T-helper 1 cell treated with Interleukin-12 subunit alpha and Interleukin-12 subunit beta and Interleukin-4 antibody, amounts not matched to agents 30 μg/mL and 1 μg/mL, for 36 hours (primary cell): ENCODE results near the gene AKIRIN2.

Source experiments
- H3K27ac Mint-ChIP-seq: one replicate; pipeline ENCODE4 v1.8.0; 2021; ENCODE audit warnings: mild to moderate bottlenecking, mixed read lengths
- H3K27me3 Mint-ChIP-seq: one replicate; pipeline ENCODE4 v1.8.0; 2021; ENCODE audit warnings: low read depth, mixed read lengths
- H3K36me3 Mint-ChIP-seq: one replicate; pipeline ENCODE4 v1.8.0; 2021; ENCODE audit warnings: low read depth, mixed read lengths
- H3K4me1 Mint-ChIP-seq: one replicate; pipeline ENCODE4 v1.8.0; 2021; ENCODE audit warnings: low read depth, mixed read lengths
- H3K4me3 Mint-ChIP-seq: one replicate; pipeline ENCODE4 v1.8.0; 2021; ENCODE audit warnings: mild to moderate bottlenecking, moderate library complexity, mixed read lengths
- H3K9me3 Mint-ChIP-seq: one replicate; pipeline ENCODE4 v1.8.0; 2021; ENCODE audit warnings: mixed read lengths

The AKIRIN2 gene

DNA sequence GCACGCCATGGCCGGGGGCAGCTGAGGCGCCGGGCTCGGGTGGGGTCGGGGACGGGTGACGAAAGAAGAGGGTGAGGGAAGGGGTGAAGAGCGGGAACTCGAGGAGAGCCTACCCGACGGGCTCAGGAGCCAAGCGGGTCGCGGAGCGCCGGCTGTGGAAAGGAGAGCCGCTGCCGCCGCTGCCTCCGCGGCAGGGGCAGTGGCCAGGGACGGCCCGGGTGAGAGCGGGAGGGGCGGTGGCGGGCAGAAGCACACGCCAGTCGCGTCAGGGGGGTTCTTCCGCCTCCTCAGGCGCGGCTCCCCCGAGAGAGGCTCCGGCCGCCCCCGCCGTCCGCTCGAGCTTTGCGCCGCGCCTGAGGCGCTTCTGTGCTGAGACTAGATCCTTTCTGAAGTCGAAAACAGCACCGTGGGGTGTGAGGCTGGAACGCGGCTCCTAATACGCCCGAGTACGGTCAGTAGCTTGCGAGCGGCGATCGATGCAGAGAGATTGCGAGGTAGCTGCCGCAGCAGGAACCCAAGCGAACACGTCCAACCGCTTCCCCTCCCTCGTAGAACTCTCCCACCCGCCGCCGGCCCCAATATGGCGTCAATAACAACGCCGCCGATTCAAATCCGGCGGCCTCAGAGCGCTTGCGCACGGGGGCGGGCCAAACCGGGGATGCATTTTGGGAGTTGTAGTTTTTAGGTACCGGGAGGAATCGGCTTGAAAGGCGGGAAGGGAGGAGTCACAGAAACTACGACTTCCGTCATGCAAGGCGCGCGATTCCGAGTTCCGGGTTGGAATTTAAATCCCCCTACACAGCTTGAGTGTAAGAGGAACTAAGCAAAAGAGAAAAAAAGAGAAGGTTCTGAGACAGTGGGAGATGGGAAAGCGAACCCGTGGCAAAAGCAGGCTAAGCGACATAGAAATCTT, at the start of gene AKIRIN2:
Gene AKIRIN2 (minus strand): TSS at position 558 of the 913 bp plus-strand sequence. CDS start 549 bp downstream, at position 9.
- H3K4me1 Mint-ChIP-seq: peaks cover 38% of the 10 kb centered on the region
- H3K27ac Mint-ChIP-seq: peak within 1 kb of the TSS; percentile 97
- peak within 1 kb of the TSS; percentile 99 for H3K4me3 Mint-ChIP-seq
- peaks cover 15% of the 10 kb centered on the region for H3K36me3 Mint-ChIP-seq
- H3K27me3 Mint-ChIP-seq: no peaks in the 10 kb centered on the region
- H3K9me3 Mint-ChIP-seq: no peaks in the 10 kb centered on the region

DNA sequence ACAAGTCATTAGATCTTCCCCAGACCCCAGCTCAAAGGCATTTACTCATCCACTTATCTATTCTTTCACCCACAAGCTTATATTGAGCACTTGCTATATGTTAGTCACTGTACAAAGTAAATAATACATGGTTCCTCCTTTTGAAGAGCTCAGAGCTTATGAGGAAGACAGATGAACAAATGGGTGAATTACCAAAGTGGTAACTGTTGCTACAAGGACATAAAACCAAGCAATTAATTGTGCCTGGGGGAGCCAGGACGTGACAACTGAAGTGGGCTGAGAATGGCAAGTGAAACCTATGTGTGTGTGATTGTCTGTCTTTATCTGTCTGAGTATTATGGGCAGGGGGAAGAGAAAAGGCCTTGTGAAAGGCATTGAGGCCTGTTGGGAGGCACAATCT, 45.6 kb upstream of the AKIRIN2 start:
- Mint-ChIP-seq H3K4me3 (no peak overlapping the region), H3K36me3 (no peaks in the 10 kb centered on the region), H3K27me3 (peaks cover 4% of the 10 kb centered on the region), H3K27ac (no peak overlapping the region), H3K9me3 (peaks cover 4% of the 10 kb centered on the region), H3K4me1 (peaks cover 7% of the 10 kb centered on the region)

DNA sequence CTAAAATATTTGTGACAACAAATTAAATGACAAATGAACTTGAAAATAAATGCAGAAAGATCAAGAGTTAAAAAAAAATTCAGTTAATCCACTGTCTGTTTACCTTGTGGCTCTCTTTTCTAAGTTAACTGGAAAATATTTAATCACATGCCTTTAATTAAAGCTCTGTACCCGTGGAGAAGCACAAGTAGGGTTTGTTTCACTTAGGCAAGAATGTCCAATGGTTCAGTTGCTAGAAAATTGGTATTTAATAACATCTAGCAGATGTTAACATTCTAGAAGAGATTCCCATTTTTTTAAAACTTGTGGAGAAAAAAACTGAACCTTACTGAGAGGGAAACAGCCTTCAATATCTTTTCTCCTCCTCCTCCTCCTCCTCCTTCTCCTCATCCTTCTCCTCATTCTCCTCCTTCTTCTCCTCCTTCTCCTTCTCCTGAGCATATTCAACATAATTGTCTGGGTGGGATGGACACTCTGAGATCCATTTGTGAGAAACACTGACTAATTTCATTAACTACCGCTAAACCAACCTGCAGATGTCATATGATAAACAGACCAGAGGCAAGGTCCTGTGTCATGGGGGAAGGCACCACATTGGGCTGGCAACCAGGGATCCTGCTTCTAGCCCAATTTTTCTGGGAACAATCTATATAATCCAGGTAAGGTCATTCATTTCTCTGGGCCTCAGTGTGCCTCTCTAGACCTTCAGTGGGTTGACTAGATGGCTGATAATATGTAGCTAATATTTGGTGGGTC, 44.1 kb upstream of the AKIRIN2 start:
- Mint-ChIP-seq H3K4me1 (peaks cover 19% of the 10 kb centered on the region), H3K36me3 (peaks cover 5% of the 10 kb centered on the region), H3K9me3 (peaks cover 12% of the 10 kb centered on the region), H3K27me3 (peaks cover 4% of the 10 kb centered on the region), H3K4me3 (no peak overlapping the region), H3K27ac (no peak overlapping the region)

DNA sequence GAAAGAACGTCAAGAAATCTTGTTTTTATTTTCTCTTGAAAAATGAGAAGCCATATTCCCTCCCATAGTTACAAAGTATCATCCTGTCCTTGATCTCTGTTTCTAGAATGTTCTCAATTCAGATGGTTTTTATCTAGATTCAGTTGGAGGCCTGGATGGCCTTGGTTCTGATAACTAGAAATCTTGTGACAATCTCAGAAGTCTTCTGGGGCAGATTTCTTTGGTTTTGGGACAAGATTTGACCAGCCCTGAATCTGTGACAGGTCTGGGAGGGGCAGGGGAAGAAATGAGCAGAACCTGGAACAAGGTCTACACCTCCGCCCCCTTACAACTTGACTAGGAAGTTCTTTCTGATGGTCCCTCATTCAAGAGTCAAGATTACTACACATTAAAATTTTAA, 41.4 kb upstream of the AKIRIN2 start:
- peaks cover 4% of the 10 kb centered on the region for H3K27me3 Mint-ChIP-seq
- peaks cover 25% of the 10 kb centered on the region for H3K4me1 Mint-ChIP-seq
- peaks cover 9% of the 10 kb centered on the region for H3K36me3 Mint-ChIP-seq

DNA sequence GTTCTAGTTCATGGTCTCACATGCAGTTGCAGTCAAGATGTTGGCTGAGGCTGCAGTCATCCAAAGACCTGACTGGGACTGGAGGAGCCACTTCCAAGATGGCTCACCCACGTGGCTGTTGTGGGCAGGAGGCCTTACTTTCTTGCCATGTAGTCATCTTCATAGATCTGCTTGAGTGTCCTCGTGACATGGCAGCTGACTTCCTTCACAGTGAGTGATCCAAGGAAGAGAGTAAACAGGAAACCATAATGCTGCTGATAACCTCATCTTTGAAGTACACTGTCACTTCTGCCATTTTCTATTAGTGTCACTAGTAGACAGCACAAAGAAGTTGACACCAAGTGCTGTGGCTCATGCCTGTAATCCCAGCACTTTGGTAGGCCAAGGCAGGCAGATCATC, 40.1 kb upstream of the AKIRIN2 start:
- Mint-ChIP-seq H3K9me3 (peaks cover 14% of the 10 kb centered on the region), H3K36me3 (peaks cover 9% of the 10 kb centered on the region), H3K27ac (peak overlapping the region; percentile 62), H3K4me1 (peaks cover 36% of the 10 kb centered on the region), H3K27me3 (peaks cover 4% of the 10 kb centered on the region), H3K4me3 (no peak overlapping the region)

More for the DNA sequence above, 41.4 kb upstream of the AKIRIN2 start:
- H3K4me3 Mint-ChIP-seq: no peak overlapping the region
- peaks cover 14% of the 10 kb centered on the region for H3K9me3 Mint-ChIP-seq
- peak overlapping the region; percentile 22 for H3K27ac Mint-ChIP-seq

DNA sequence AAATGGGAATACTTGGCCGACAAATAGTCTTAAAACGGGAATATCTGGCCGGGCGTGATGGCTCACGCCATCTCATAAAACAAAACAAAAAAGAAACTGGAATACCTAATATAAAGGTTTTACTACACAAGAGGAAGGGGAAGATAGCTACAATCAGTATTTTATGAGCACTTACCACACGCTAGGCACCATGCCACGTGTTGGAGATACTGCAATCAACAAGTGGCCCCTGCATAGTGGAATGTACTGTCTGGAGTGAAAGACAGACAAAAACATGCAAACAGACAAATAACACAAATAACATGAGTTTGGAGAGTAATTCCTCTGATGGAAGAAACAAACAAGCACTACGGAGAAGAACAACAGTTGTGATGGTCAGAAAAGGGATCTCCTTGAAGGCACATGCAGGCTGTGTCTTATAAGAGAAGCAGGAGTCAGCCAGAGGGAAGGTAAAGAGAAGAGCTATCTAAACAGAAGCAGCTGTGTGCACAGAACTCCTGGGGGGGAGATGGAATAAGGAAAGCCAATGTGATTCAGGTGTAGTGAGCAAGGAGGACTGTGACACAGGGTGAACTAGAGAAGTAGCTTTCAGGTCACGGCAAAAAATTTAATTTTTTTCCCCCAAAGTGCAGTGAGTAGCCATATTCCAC, 39.1 kb upstream of the AKIRIN2 start:
- Mint-ChIP-seq H3K27ac (peak overlapping the region; percentile 60), H3K4me1 (peaks cover 38% of the 10 kb centered on the region), H3K27me3 (peaks cover under 1% of the 10 kb centered on the region), H3K9me3 (peaks cover 14% of the 10 kb centered on the region), H3K36me3 (peaks cover 9% of the 10 kb centered on the region), H3K4me3 (peak overlapping the region; percentile 6)

DNA sequence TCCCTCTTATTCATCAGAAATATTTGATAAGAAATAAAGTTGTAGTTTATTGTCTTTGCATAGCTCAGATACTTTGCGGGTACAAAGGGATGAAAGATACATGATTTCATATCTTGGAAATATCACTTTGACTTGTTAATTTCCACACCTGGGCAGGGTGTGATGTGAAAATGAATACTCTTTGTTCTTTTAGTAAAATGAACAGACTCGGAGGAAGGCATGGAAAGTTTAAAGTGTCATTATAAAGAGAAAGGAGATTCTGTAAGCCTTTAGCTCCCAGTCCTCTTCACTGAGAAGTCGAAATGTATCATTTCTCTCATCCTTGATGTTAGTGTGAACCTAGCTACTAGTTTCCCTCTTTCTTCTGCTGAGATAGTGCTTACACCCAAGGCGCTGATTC, 36.7 kb upstream of the AKIRIN2 start:
- Mint-ChIP-seq H3K27ac (peak overlapping the region; percentile 20), H3K4me3 (no peak overlapping the region), H3K9me3 (peaks cover 20% of the 10 kb centered on the region), H3K36me3 (peaks cover 11% of the 10 kb centered on the region), H3K27me3 (no peaks in the 10 kb centered on the region), H3K4me1 (peaks cover 38% of the 10 kb centered on the region)

DNA sequence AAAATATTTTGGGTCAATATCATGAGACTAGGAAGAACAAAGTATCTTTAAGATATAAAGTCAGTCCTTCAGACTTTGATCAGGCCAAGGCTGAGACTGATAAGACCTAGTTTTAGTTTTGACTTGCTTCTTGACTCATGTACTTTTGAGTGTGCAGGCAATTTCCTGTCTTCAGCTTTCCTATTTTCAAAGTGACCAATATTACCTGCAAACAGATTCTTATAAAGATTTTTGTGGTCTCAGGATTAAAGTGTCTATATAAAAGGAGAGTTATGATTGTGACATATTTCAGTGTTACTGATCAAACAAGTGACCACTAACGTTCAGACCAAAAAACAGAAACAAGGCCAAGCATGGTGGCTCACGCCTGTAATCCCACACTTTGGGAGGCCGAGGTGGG, 36.0 kb upstream of the AKIRIN2 start:
- Mint-ChIP-seq H3K27ac (peak overlapping the region; percentile 26), H3K4me1 (peaks cover 34% of the 10 kb centered on the region), H3K27me3 (no peaks in the 10 kb centered on the region), H3K4me3 (no peak overlapping the region), H3K9me3 (peaks cover 20% of the 10 kb centered on the region), H3K36me3 (peaks cover 11% of the 10 kb centered on the region)

DNA sequence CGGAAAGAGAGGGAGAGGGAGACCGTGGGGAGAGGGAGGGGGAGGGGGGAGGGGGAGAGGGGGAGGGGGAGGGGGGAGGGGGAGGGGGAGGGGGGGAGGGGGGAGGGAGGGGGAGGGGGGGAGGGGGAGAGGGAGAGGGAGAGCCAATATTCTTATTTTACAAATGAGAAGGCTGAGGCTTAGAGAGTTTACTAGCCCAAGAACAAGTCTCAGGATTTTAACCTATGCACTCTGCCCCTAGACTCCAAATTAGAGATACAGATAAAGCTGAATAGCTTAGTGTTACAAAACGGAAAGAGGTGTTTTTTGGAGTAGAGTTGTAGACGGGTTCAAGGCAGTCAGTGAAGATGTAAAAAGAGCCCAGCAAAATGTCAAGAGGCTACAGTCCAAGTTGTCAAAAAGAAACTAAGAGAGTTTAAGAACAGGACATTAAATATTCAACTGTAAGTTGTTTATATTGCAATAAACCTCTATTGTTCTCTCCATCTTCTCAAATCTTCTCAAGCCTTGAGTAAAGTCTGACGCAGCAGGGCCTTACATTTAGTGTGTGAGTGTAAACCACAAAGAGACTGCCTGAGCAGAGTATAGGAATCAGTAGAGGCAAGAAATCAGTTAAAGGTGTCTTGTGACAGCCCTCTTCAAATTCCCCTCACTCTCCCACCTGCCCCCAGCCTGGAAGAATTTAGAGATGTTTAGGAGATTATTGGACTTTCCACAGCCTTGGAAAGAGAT, 34.9 kb upstream of the AKIRIN2 start:
- Mint-ChIP-seq H3K4me3 (no peak overlapping the region), H3K36me3 (peaks cover 10% of the 10 kb centered on the region)

DNA sequence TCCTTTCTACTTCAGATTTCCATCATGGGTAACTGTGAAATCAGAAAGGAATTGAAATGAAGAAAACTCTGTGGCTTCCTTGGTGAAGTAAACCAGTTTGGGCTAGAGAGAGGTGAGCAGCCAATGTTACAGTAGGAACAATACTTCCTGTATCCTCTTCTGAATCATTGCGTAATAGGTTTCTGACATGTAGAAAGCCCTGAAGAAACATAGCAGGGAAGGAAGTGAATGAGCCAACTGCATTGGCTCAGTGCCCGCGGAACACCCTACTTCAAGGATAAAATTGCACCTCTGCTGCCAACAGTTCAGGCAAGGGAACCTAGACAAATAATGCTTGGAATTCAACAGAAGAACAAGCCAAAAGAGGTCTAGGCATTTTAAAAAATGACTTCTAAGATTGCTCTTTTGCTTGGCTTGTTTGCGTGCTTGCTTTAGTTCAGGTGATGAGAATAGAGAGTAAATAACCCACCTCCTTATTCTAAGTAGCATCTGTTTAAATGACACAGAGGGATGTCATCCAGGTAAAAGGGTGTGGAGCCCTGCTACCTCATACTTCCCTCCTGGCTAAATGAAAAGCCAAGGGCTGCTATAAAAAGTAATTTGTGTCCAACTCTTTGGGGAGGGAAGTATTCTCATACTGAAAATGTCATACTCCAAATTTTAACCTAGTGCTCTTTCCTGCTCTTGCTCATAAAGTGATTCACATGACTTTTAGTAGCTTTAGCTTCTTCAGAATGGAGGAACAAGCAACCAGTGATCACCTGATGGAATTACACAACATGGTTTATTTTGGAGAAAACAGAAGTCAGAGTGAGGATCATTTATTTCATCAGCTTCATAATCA, 30.0 kb upstream of the AKIRIN2 start:
- peak overlapping the region; percentile 69 for H3K27ac Mint-ChIP-seq
- H3K4me1 Mint-ChIP-seq: peaks cover 14% of the 10 kb centered on the region
- H3K4me3 Mint-ChIP-seq: no peak overlapping the region
- peaks cover 5% of the 10 kb centered on the region for H3K36me3 Mint-ChIP-seq
- H3K27me3 Mint-ChIP-seq: no peaks in the 10 kb centered on the region
- peaks cover 6% of the 10 kb centered on the region for H3K9me3 Mint-ChIP-seq

More for the DNA sequence above, 34.9 kb upstream of the AKIRIN2 start:
- H3K4me1 Mint-ChIP-seq: peaks cover 30% of the 10 kb centered on the region
- no peaks in the 10 kb centered on the region for H3K27me3 Mint-ChIP-seq
- peak overlapping the region; percentile 72 for H3K27ac Mint-ChIP-seq
- peaks cover 12% of the 10 kb centered on the region for H3K9me3 Mint-ChIP-seq

DNA sequence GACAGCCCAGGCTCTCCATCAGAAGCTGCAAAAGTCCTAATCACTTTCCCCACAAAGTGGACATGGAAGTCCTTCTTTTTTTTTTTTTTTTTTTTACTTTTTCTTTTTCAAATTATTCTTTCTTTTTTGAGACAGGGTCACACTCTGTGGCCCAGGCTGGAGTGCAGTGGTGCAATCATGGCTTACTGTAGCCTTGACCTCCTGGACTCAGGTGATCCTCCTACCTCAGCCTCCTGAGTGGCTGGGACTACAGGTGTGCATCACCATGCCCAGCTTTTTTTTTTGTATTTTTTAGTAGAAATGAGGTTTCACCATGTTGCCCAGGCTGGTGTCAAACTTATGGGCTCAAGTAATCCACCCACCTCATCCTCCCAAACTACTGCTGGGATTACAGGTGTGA, 29.0 kb upstream of the AKIRIN2 start:
- Mint-ChIP-seq H3K4me1 (peaks cover 12% of the 10 kb centered on the region), H3K36me3 (peaks cover 5% of the 10 kb centered on the region), H3K9me3 (peaks cover 6% of the 10 kb centered on the region), H3K27me3 (no peaks in the 10 kb centered on the region), H3K4me3 (no peak overlapping the region), H3K27ac (no peak overlapping the region)

DNA sequence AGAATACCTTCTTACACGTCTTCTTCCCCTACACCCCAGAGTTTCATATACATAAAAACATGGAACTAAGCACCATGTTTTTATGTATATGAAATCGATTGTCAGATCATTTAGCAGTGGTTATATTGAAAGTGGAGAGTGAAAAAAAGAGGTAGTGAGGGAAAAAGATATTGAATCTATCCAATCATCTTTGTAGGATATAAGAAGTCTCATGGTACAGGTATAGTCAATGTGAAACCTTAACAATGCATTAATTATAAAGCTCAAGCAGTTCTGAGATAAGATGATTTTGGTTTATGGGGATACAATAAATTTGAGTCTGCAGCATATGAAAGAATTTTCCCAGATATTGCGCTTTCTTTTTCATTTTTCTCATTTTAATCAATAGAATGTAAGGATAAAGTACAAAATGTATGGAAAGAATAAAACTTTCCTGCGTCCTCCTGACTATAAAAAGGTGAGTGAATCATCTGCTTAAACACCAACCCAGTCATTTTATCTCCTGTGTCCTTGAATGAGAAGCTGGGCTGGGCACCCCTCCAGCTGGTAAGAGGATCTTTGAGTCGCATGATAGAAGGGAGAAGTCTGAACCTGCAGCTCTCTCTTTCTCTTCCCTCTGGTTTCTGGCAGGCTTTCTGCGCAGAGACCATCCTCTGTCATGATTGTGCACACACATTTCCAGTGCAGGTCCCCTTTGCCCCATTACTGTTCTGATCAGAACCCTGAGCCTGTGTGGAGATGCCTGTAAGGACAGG, 28.1 kb upstream of the AKIRIN2 start:
- no peaks in the 10 kb centered on the region for H3K27me3 Mint-ChIP-seq
- H3K4me1 Mint-ChIP-seq: peaks cover 16% of the 10 kb centered on the region
- H3K9me3 Mint-ChIP-seq: peaks cover 3% of the 10 kb centered on the region
- no peak overlapping the region for H3K4me3 Mint-ChIP-seq
- no peak overlapping the region for H3K27ac Mint-ChIP-seq
- peaks cover 5% of the 10 kb centered on the region for H3K36me3 Mint-ChIP-seq

DNA sequence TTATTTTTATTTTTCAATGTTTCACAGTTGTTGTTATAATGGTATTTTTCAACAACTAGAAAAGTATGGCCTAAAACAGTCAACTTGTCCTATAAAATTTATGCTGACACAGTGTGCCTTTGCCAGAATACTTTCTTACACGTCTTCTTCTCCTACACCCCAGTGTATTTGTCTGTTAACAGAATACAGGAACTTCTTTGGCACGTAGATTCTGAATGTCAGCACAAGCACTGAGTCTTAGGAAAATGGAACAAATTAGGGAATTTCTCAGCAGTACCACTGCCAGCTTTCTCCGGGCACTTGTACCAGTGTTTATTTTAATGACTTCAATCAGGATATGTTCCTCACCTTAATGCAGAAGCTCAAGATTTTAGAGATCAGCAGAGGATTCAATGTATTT, 26.7 kb upstream of the AKIRIN2 start:
- Mint-ChIP-seq H3K4me1 (peaks cover 19% of the 10 kb centered on the region), H3K36me3 (peaks cover 2% of the 10 kb centered on the region), H3K27ac (no peak overlapping the region), H3K4me3 (no peak overlapping the region), H3K27me3 (no peaks in the 10 kb centered on the region), H3K9me3 (no peaks in the 10 kb centered on the region)
